GM23338 (cell line): ENCODE data around the gene HK1. TPM values are rescaled to one million over a fixed set of nuclear protein-coding genes. Genes with fewer than 3 reads are reported as not detected.
A peak's percentile ranks its signal among the peaks of the same experiment; 100 is the strongest.
"Not testable (repeated sequence)": the region's sequence is repeated elsewhere in the genome, so short reads cannot be mapped to it uniquely, and the experiment has no call there.

Source experiments
- ATAC-seq: fragments of 200-7000 bp; cut with Tn5 transposase; 3 replicates; pipeline ENCODE4 v1.9.1; 2020
- DNase-seq: peaks from one replicate; pipeline ENCODE4 v3.0.0-alpha.2; 2015; ENCODE audit warnings: low spot score
- H2AFZ ChIP-seq: fragments of 200-600 bp; sonication (generic); 2 replicates; pipeline ENCODE4 v1.8.0; 2016; ENCODE audit warnings: antibody characterized with exemption, mild to moderate bottlenecking, moderate library complexity
- H3F3A ChIP-seq: fragments of 200-600 bp; sonication (generic); replicated peaks from 2 replicates; pipeline ENCODE4 v1.8.0; 2017; ENCODE audit warnings: antibody characterized with exemption, mixed run types, low read depth
- H3K27ac ChIP-seq: fragments of 200-600 bp; sonication (generic); 2 replicates; pipeline ENCODE4 v1.6.1; 2016; ENCODE audit warnings: low read depth
- H3K27me3 ChIP-seq: fragments of 200-600 bp; sonication (generic); 2 replicates; pipeline ENCODE4 v1.8.0; 2016; ENCODE audit warnings: mild to moderate bottlenecking, mixed run types, moderate library complexity; ENCODE audit not compliant: insufficient read depth
- H3K36me3 ChIP-seq: fragments of 200-600 bp; sonication (generic); 2 replicates; pipeline ENCODE4 v1.8.0; 2016; ENCODE audit warnings: mild to moderate bottlenecking; ENCODE audit not compliant: insufficient read depth
- H3K4me1 ChIP-seq: fragments of 200-600 bp; sonication (generic); 2 replicates; pipeline ENCODE4 v1.8.0; 2016; ENCODE audit warnings: mild to moderate bottlenecking, moderate library complexity; ENCODE audit not compliant: insufficient read depth
- H3K4me2 ChIP-seq: fragments of 200-600 bp; sonication (generic); 2 replicates; pipeline ENCODE4 v1.7.1; 2017; ENCODE audit warnings: mixed run types
- H3K4me3 ChIP-seq: fragments of 200-600 bp; sonication (generic); 2 replicates; pipeline ENCODE4 v1.6.1; 2016; ENCODE audit warnings: mixed run types
- H3K79me2 ChIP-seq: fragments of 200-600 bp; sonication (generic); replicated peaks from 2 replicates; pipeline ENCODE4 v1.8.0; 2017; ENCODE audit warnings: mild to moderate bottlenecking; ENCODE audit not compliant: insufficient read depth
- H3K9me2 ChIP-seq: fragments of 200-600 bp; sonication (generic); 2 replicates; pipeline ENCODE4 v1.8.0; 2017; ENCODE audit not compliant: insufficient read depth
- H4K20me1 ChIP-seq: fragments of 200-600 bp; sonication (generic); replicated peaks from 2 replicates; pipeline ENCODE4 v1.8.0; 2017; ENCODE audit warnings: mild to moderate bottlenecking; ENCODE audit not compliant: insufficient read depth
- H3K27ac Mint-ChIP-seq: 2 replicates; pipeline ENCODE4 v1.8.0; 2020; ENCODE audit warnings: inconsistent platforms, mild to moderate bottlenecking, moderate library complexity, mixed read lengths
- H3K27me3 Mint-ChIP-seq: 3 replicates; pipeline ENCODE4 v1.8.0; 2022; ENCODE audit warnings: low read depth, mild to moderate bottlenecking, moderate library complexity, mixed read lengths, inconsistent platforms; ENCODE audit not compliant: insufficient read depth, poor library complexity
- H3K36me3 Mint-ChIP-seq: 3 replicates; pipeline ENCODE4 v1.8.0; 2021; ENCODE audit warnings: low read depth, mild to moderate bottlenecking, inconsistent platforms, moderate library complexity, mixed read lengths
- H3K4me1 Mint-ChIP-seq: 3 replicates; pipeline ENCODE4 v1.8.0; 2020; ENCODE audit warnings: mild to moderate bottlenecking, inconsistent platforms, mixed read lengths
- H3K4me3 Mint-ChIP-seq: 3 replicates; pipeline ENCODE4 v1.8.0; 2021; ENCODE audit warnings: moderate library complexity, mild to moderate bottlenecking, inconsistent platforms, mixed read lengths
- H3K9me3 Mint-ChIP-seq: 3 replicates; pipeline ENCODE4 v1.8.0; 2020; ENCODE audit warnings: moderate library complexity, mild to moderate bottlenecking, inconsistent platforms, mixed read lengths
- CREB1 ChIP-seq: fragments of 250-450 bp; sonication (Bioruptor Pico); IDR thresholded peaks from 2 replicates; pipeline ENCODE4 v1.5.0; 2020; ENCODE audit warnings: low read depth, mild to moderate bottlenecking, moderate library complexity
- CTCF ChIP-seq, 2 experiments: fragments of 200-600 bp in 1 of 2; sonication (generic) in 1 of 2; conservative IDR thresholded peaks; 2 replicates each; pipeline versions ENCODE4 v1.5.1 to v1.6.1; 2016 to 2017; ENCODE audit warnings: antibody characterized with exemption in 2 of 2, low read depth in 2 of 2, mild to moderate bottlenecking in 2 of 2, moderate library complexity in 1 of 2
- ETS1 ChIP-seq: IDR thresholded peaks from 2 replicates; pipeline ENCODE4 v1.6.1; 2016; ENCODE audit warnings: antibody characterized with exemption
- EZH2 ChIP-seq: fragments of 200-600 bp; sonication (generic); IDR thresholded peaks from one replicate; pipeline ENCODE4 v1.8.0; 2017; ENCODE audit warnings: antibody characterized with exemption, mild to moderate bottlenecking, low read depth; ENCODE audit not compliant: unreplicated experiment
- JUNB ChIP-seq: IDR thresholded peaks from one replicate; pipeline ENCODE4 v1.6.1; 2016; ENCODE audit warnings: antibody characterized with exemption; ENCODE audit not compliant: unreplicated experiment
- NANOG ChIP-seq: IDR thresholded peaks from 2 replicates; pipeline ENCODE4 v1.6.1; 2016; ENCODE audit warnings: antibody characterized with exemption, borderline replicate concordance
- POLR2AphosphoS5 ChIP-seq: IDR thresholded peaks from 2 replicates; pipeline ENCODE4 v1.6.1; 2016; ENCODE audit warnings: antibody characterized with exemption, low read depth
- STAT1 ChIP-seq: IDR thresholded peaks from one replicate; pipeline ENCODE4 v1.6.1; 2016; ENCODE audit warnings: antibody characterized with exemption; ENCODE audit not compliant: unreplicated experiment
- ZNF114 ChIP-seq: fragments of 250-450 bp; sonication (Bioruptor Pico); IDR thresholded peaks from 2 replicates; pipeline ENCODE4 v1.5.0; 2020; ENCODE audit warnings: mild to moderate bottlenecking, moderate library complexity
- ZNF331 ChIP-seq: fragments of 250-450 bp; sonication (Bioruptor Pico); IDR thresholded peaks from 2 replicates; pipeline ENCODE4 v1.5.0; 2020; ENCODE audit warnings: low read depth, mild to moderate bottlenecking, moderate library complexity
- ZNF462 ChIP-seq: fragments of 250-450 bp; sonication (Bioruptor Pico); IDR thresholded peaks from 2 replicates; pipeline ENCODE4 v1.5.0; 2020; ENCODE audit warnings: mild to moderate bottlenecking, moderate library complexity
- polyA plus RNA-seq: library from polyadenylated mRNA; unstranded; fragments of >200 nt; fragmentation: Nextera tagmentation; extraction: Ambion mirVana; gene quantifications from 2 replicates; pipeline ENCODE4 v1.2.1, GENCODE V29; 2016
- total RNA-seq: library from RNA; depleted of rRNA; stranded (reverse); fragments of >200 nt; shearing (Covaris generic); gene quantifications from 2 replicates; pipeline ENCODE4 v1.2.3, GENCODE V29; 2014

The HK1 gene
- total and polyA plus RNA-seq, 2 experiments from 2014 or later, result 76.6 to 229 TPM

GRCh38 chr10:69250041-69250440, 28.3 kb upstream of the HK1 start (continued):
- TF ChIP-seq CTCF (conservative IDR thresholded peaks at IDR 0.05; ENCODE audit: low read depth in 2 of 2), result no peak
- TF ChIP-seq CREB1 (CRISPR knock-in tag), result no peak

- not testable (repeated sequence) for H3K27me3 Mint-ChIP-seq, H3K36me3 Mint-ChIP-seq, H3K4me2 ChIP-seq, DNase-seq, H3K4me1 ChIP-seq, H3K9me2 ChIP-seq, ATAC-seq, H3K79me2 ChIP-seq, H3K4me1 Mint-ChIP-seq, H3K27ac Mint-ChIP-seq, H4K20me1 ChIP-seq, H2AFZ ChIP-seq, H3F3A ChIP-seq, H3K9me3 Mint-ChIP-seq, H3K27ac ChIP-seq, H3K4me3 Mint-ChIP-seq, H3K4me3 ChIP-seq, H3K36me3 ChIP-seq, H3K27me3 ChIP-seq
These were observed 26.9 kb upstream of the HK1 start for GRCh38 chr10:69251417-69251816.

- Histone ChIP-seq H3K4me2 (no peak overlapping the region), H3K9me2 (peaks cover 2% of the 10 kb centered on the region; the same call in 1 of the 2 replicates), H3K4me1 (no peaks in the 10 kb centered on the region), H3K4me3 (no peak overlapping the region), H2AFZ (peak overlapping the region; percentile 72), H3F3A (no peaks in the 10 kb centered on the region), H3K27ac (no peak overlapping the region), H3K36me3 (no peaks in the 10 kb centered on the region), H3K27me3 (no peaks in the 10 kb centered on the region), H3K79me2 (no peaks in the 10 kb centered on the region), H4K20me1 (no peaks in the 10 kb centered on the region)
- Mint-ChIP-seq H3K27me3 (no peaks in the 10 kb centered on the region), H3K9me3 (no peaks in the 10 kb centered on the region), H3K36me3 (no peaks in the 10 kb centered on the region), H3K4me1 (no peaks in the 10 kb centered on the region), H3K27ac (no peak overlapping the region), H3K4me3 (no peak overlapping the region)
- ATAC-seq, result no peak
- DNase-seq, result no peak
- TF ChIP-seq STAT1, result no peak
- TF ChIP-seq ZNF462 (CRISPR knock-in tag), result no peak
- TF ChIP-seq NANOG, result no peak
- no peak for TF ChIP-seq POLR2AphosphoS5
- TF ChIP-seq EZH2, result no peak
- no peak for TF ChIP-seq ZNF114 (CRISPR knock-in tag)
- TF ChIP-seq ETS1, result no peak
- no peak for TF ChIP-seq JUNB
- TF ChIP-seq ZNF331 (CRISPR knock-in tag), result no peak
- TF ChIP-seq CREB1 (CRISPR knock-in tag), result no peak
These were observed 25.1 kb upstream of the HK1 start for GRCh38 chr10:69253171-69253570.
